Globus pallidus (tissue), 1 donor: ENCODE results near the gene PCBP3.
"Not testable (repeated sequence)": the region's sequence is repeated elsewhere in the genome, so short reads cannot be mapped to it uniquely, and the experiment has no call there.

Experiments used
- DNase-seq: peaks from one replicate; pipeline ENCODE4 v3.0.0-alpha.2; 2015; ENCODE audit warnings: low spot score

Gene PCBP3

DNA sequence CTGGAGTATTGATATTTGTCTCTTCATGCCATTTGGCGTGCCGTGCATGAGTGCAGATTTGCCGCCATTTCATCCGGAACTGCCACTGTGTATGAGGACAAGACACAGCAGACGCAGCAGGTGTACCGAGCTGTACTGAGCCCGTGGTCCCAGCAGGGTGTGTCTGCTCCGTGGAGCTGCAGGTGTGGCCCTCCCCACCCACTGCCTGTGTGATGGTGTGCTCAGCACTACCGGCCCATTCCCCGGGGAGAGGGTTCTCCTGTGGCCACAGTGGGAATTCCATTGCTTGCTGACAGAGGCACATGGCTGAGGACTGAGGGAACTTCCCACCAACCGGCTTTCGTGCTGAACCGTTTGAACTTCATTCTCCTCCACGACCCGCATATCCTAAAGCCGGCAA lies 303.8 kb downstream of the PCBP3 start:
- DNase-seq, result no peak

GRCh38 chr21:45947716-45948255 lies 304.3 kb downstream of the PCBP3 start:
- DNase-seq, result no peak

DNA sequence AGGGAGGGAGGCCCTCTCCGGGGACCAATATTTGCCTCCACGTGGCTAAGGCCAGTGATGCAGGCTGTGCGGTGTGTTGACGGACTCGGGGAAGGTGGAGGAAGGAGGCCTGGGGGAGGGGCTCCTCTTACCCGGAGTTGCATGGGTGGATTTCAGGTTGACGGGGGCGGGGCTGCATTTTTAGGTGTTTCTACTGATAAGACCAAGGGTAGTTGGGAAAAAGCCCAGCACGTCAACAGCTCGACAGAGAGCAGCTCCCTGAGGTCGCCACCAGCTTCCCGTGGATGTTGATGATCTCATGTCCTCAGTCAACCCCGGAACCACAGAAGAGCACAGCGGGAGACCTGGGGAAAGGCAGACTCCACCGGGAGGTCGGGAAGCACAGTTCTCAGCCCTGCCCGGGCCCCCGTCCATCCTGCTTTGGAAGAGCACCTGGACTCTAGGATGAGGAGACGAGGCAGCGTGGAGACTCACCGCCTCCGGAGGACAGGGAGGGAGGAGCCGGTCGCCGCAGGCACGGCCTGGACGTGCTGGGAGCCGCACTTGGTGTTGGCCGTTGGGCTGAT lies 305.1 kb downstream of the PCBP3 start:
- DNase-seq, result no peak

DNA sequence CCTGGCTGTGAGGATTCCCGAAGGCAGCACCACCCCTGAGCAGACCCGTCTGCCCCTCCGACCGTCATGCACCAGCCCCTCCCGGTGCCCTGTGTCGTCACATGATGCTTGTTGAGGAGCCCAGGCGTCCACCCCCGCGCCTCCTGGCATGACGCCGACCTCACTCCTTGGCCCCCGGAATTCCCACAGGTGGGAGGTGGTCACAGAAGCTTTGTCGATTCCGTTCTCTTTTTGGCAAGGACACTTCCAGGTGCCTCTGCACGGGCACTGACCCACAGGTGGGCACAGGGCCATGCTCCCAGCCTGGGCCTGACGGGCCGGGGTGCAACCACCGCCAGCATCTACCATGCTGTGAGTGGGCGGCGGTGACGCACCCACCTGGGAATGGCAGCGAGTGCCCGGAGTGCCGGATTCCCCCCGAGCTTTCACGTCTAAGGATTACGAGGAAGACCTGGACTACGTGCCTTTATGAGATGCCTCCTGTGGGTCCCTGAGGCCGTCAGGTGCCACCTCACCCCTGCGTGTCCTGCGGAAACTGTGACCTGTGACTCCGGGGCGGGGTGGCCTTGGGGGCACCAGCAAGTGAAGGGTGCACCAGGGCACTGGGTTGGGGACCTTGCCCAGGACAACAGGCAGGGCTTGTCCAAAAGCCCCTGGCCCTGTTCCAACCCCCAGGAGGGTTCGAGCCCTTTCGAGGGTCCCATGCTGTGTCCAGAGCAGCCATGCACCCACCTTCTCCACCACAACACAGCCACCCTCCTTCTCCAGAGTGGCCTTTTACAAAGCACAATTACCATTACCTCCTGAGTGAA lies 306.6 kb downstream of the PCBP3 start:
- no peak for DNase-seq

DNA sequence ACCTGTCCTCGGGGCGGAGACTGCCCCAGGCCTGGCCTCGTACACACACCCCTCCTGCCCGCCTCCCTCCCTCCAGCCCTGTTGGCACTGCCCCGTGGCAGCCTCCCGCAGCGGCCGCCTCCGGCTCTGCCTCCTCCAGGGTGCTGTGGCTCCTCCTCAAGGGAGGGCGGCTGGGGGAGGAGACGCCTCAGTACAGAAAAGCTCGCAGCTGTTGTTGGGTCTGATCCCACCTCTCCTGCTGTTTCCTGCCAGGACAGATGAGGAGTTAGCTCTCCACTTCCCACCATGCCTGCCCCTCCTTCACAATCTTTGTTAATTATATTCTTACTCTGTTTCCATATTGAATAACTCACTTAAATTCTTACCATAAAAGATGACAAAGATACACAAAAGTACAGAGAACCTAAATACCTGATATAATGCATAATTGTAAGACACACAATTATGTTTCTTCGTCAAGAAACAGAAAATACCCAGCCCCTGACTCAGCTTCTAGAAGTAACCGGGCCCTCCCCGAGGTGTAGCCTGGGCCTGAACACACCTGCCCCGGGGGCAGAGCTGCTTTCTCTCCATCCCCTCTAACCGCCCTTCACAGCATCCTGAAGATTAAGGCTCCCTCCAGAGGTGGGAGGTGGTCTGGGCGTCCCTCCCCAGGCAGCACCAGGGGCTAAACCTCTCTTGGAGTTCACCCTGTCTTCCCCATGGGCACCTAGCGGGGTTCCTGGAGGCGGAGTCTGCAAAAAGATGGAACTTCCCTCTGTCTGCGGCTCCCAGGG lies 307.4 kb downstream of the PCBP3 start:
- no peak for DNase-seq

DNA sequence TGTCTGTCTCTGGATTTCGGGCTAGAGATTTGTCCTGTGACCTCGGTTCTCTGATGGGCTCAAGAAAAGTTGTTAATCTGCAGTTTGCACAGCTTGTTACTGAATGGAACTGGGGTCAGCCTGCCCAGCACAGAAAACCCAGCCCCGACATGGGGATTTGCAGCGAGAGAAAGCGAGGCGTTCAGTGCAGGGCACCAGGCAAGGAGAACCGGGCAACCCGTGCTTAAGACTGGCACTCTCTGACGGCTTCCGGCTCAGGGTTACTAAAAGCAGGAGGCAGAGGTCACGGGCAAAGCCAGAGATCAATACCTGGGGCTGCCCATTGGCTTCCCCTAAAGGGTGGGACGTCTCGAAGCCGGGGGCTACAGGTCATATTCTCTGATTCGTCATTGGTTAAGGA lies 308.2 kb downstream of the PCBP3 start:
- DNase-seq, result no peak

GRCh38 chr21:45952527-45952926 lies 309.0 kb downstream of the PCBP3 start:
- DNase-seq, result not testable (repeated sequence)

DNA sequence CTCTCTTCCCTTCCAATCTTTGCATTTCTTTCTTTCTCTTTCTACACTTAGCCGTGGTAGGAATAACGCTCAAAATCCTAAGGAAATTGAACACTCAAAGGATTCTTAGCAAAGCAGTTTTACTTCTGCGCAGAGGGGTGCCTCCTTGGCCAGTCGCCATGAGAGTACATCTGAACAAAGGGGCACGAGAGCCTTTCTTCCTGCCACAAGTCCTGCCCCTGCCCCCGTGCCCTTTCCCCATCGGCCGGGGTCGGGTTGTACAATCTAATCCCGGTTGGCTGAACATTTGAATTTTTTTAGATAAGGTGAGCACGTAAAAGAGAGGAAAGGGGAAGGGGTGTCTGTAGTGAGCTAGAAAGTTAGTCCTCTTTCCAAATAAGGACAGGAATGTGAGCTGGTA lies 309.4 kb downstream of the PCBP3 start:
- DNase-seq, result no peak

DNA sequence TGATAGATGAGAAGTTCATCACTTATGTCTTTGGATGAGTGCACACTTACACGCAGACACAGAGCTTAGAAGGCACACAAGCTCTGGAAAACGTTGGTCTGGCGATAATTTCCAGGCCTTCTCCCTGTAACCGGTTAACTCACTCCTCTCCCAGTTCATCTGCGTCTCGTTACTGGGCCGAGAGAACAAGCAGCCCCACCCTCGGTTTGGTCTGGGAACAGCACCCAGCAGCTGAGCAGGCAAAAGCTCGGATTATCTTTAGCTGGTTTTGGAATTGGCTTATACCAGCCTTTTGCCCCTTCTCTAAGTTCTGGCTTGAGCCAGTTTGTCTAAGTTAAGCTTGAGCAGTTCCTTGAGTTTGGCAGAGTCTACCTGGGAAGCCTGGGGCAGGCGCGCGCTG lies 310.7 kb downstream of the PCBP3 start:
- no peak for DNase-seq

DNA sequence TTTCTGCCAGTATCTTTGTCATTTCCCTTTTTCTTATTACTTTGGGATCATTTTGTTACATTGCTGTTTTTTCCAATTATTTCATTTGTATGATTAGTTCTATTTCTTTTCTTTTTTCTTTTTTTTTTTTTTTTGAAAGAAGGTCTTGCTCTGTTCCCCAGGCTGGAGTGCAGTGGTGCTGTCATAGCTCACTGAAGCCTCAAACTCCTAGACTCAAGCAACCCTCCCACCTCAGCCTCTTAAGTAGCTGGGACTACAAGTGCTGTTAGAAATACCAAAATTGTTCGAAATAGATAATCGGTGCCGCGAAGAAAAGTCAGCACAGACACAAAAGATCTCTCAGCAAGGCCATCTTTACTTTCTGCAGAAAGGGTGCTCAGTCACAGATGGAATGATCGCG lies 311.4 kb downstream of the PCBP3 start:
- no peak for DNase-seq

GRCh38 chr21:45957551-45957950 lies 314.0 kb downstream of the PCBP3 start:
- no peak for DNase-seq

DNA sequence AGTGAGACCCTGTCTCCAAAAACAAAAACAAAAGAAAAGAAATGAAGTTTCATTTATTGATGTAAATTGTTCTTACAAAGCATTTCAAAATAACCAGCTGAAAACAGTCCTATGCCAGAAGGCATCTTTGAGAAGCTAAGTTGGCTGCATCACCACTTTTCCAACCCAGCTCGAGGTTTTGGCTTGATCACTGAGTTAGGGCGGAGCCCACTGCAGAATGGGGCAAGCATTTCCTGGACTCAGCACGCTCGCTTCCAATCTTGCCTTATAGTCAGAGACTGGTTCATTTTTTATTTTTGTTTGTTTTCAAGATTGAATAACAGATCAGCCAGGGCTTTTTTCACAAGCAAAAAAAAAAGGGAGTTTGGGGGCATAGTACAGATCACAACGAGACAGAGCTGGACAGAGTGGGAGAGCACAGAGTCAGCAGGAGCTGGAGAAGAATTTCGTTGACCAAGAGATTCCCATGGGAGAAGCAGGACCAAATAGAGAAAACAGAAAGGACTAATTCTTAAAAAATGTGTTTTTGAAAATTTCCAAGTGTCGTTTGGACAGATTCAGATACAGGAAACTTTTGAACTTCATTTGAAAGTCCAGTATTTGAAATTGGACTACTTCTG lies 314.6 kb downstream of the PCBP3 start:
- DNase-seq, result no peak

GRCh38 chr21:45959182-45959581 lies 315.7 kb downstream of the PCBP3 start:
- DNase-seq, result no peak

- no peak for DNase-seq
Observed at GRCh38 chr21:45959779-45960390, 316.4 kb downstream of the PCBP3 start.

- not testable (repeated sequence) for DNase-seq
Observed at GRCh38 chr21:45961408-45961807, 317.9 kb downstream of the PCBP3 start.

- no peak for DNase-seq
Observed at GRCh38 chr21:45962531-45963231, 319.2 kb downstream of the PCBP3 start.

GRCh38 chr21:45963232-45963570 lies 319.7 kb downstream of the PCBP3 start:
- no peak for DNase-seq

DNA sequence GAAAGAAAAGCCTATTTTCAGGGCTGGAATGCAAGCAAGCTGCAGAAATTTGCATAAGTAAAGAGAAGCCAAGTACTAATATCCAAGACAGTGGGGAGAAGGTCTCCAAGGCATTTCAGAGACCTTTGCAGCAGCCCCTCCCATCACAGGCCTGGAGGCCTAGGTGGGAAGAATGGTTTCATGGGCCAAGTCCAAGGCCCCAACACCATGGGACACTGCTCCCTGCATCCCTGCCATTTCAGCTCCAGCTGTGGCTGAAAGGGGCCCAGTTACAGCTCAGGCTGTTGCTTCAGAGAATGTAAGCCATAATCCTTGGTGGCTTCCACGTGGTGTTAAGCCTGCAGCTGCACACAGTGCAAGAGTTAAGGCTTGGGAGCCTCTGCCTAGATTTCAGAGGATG lies 321.1 kb downstream of the PCBP3 start:
- no peak for DNase-seq

- DNase-seq, result no peak
Observed at GRCh38 chr21:45965084-45965809, 321.7 kb downstream of the PCBP3 start.

DNA sequence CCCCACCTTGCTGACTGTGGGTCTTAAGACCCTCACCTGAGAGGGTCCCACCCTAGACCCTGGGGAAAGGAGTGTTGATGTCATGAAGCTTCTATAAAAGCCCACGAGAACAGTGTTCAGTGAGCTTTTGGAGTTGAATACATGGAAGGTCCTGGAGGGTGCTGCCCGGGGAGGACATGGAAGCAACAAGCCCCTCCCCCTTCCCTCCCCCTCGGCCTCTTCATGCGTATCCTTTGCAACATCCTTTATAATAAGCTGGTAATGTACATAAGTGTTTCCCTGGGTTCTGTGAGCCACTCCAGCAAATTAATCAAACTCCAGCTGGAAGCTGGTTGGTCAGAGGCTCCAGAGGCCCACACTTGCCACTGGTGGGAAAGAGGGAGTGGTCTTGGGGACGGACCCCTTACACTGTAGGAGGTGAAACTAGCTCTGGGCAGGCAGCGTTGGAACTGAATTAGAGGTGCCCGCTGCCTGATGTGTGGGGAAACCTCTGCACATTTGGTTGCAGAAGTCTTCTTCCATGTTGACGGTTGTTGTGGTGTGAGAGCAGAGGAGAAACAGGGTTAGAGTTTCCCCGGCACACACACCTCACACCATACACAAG lies 323.4 kb downstream of the PCBP3 start:
- no peak for DNase-seq
